Measurements from ENCODE around the gene ARFRP1. TPM values are rescaled to one million over a fixed set of nuclear protein-coding genes. Genes with fewer than 3 reads are reported as not detected.

ARFRP1 gene
- total and polyA plus RNA-seq, 2 experiments from 2014 or later = 16.7 to 24.6 TPM

- H3K4me3 Mint-ChIP-seq = no peak overlapping the region
- ATAC-seq = no peak
- Histone ChIP-seq H3K36me3 (ENCODE audit: insufficient read depth) (no peaks in the 10 kb centered on the region), H3K9me2 (ENCODE audit: insufficient read depth) (no peaks in the 10 kb centered on the region), H3K79me2 (replicated peaks; ENCODE audit: insufficient read depth) (no peaks in the 10 kb centered on the region), H3K27me3 (ENCODE audit: insufficient read depth) (no peaks in the 10 kb centered on the region), H4K20me1 (replicated peaks; ENCODE audit: insufficient read depth) (no peaks in the 10 kb centered on the region), H3F3A (replicated peaks; ENCODE audit: low read depth) (no peaks in the 10 kb centered on the region), H2AFZ (no peak overlapping the region), H3K27ac (ENCODE audit: low read depth) (no peak overlapping the region), H3K4me1 (ENCODE audit: insufficient read depth) (no peaks in the 10 kb centered on the region), H3K4me3 (no peak overlapping the region), H3K4me2 (no peak overlapping the region)
- H3K36me3 Mint-ChIP-seq (ENCODE audit: low read depth) = peaks cover 25% of the 10 kb centered on the region
- no peak for DNase-seq (ENCODE audit: low spot score)
- H3K9me3 Mint-ChIP-seq = peaks cover 14% of the 10 kb centered on the region; the same call in 2 of the 3 replicates
- no peaks in the 10 kb centered on the region; the same call in 2 of the 3 replicates for H3K4me1 Mint-ChIP-seq
- TF ChIP-seq NANOG (IDR thresholded peaks at IDR 0.05; ENCODE audit: borderline replicate concordance) (no peak), POLR2AphosphoS5 (IDR thresholded peaks at IDR 0.05; ENCODE audit: low read depth) (no peak), CREB1 (CRISPR knock-in tag; IDR thresholded peaks at IDR 0.05; ENCODE audit: low read depth) (no peak), ZNF331 (CRISPR knock-in tag; IDR thresholded peaks at IDR 0.05; ENCODE audit: low read depth) (no peak), EZH2 (IDR thresholded peaks at IDR 0.05; ENCODE audit: low read depth, unreplicated experiment) (no peak), STAT1 (IDR thresholded peaks at IDR 0.05; ENCODE audit: unreplicated experiment) (no peak), EZH2phosphoT487 (IDR thresholded peaks at IDR 0.05; ENCODE audit: unreplicated experiment) (no peak), ZNF462 (CRISPR knock-in tag; IDR thresholded peaks at IDR 0.05) (no peak), CTCF (conservative IDR thresholded peaks at IDR 0.05; ENCODE audit: low read depth in 2 of 2) (no peak), ZNF114 (CRISPR knock-in tag; IDR thresholded peaks at IDR 0.05) (no peak), JUNB (IDR thresholded peaks at IDR 0.05; ENCODE audit: unreplicated experiment) (no peak)
- H3K27ac Mint-ChIP-seq = no peak overlapping the region
- H3K27me3 Mint-ChIP-seq (ENCODE audit: insufficient read depth, low read depth, poor library complexity) = peaks cover 24% of the 10 kb centered on the region
Observed at GRCh38 chr20:63690898-63691710, 16.7 kb downstream of the ARFRP1 start.
